ENCODE measurements around the gene RSPH3.
"Not testable (repeated sequence)": the region's sequence is repeated elsewhere in the genome, so short reads cannot be mapped to it uniquely, and the experiment has no call there.

The RSPH3 gene

GRCh38 chr6:159023893-159024292 lies 23.9 kb upstream of the RSPH3 start:
- DNase-seq: no peak

GRCh38 chr6:159020011-159020410 lies 20.0 kb upstream of the RSPH3 start:
- no peak for DNase-seq

GRCh38 chr6:159017757-159018559 lies 18.0 kb upstream of the RSPH3 start:
- no peak for DNase-seq

GRCh38 chr6:159014406-159014805 lies 14.4 kb upstream of the RSPH3 start:
- DNase-seq: no peak

GRCh38 chr6:159013229-159013628 lies 13.2 kb upstream of the RSPH3 start:
- no peak for DNase-seq

- no peak for DNase-seq
These were observed 12.2 kb upstream of the RSPH3 start for GRCh38 chr6:159012201-159012600.

GRCh38 chr6:159010037-159010612 lies 10.1 kb upstream of the RSPH3 start:
- not testable (repeated sequence) for DNase-seq

GRCh38 chr6:159008656-159009288 lies 8.8 kb upstream of the RSPH3 start:
- DNase-seq: no peak

- no peak for DNase-seq
These were observed 7.5 kb upstream of the RSPH3 start for GRCh38 chr6:159007510-159007909.

GRCh38 chr6:159005436-159005835 lies 5.4 kb upstream of the RSPH3 start:
- DNase-seq: no peak

GRCh38 chr6:159004592-159004991 lies 4.6 kb upstream of the RSPH3 start:
- no peak for DNase-seq

- DNase-seq: no peak
These were observed 2.6 kb upstream of the RSPH3 start for GRCh38 chr6:159002432-159003155.

GRCh38 chr6:158999154-158999665 lies 792 bp downstream of the RSPH3 start:
- DNase-seq: no peak

- no peak for DNase-seq
These were observed 3.1 kb downstream of the RSPH3 start for GRCh38 chr6:158996856-158997255.

GRCh38 chr6:158993639-158994038 lies 6.4 kb downstream of the RSPH3 start:
- DNase-seq: no peak

- no peak for DNase-seq
These were observed 8.8 kb downstream of the RSPH3 start for GRCh38 chr6:158991017-158991723.

GRCh38 chr6:158989711-158990110 lies 10.3 kb downstream of the RSPH3 start:
- DNase-seq: not testable (repeated sequence)

GRCh38 chr6:158988477-158988876 lies 11.5 kb downstream of the RSPH3 start:
- DNase-seq: no peak

- DNase-seq: no peak
These were observed 12.3 kb downstream of the RSPH3 start for GRCh38 chr6:158987657-158988056.

- DNase-seq: no peak
These were observed 21.2 kb downstream of the RSPH3 start for GRCh38 chr6:158978757-158979156.

GRCh38 chr6:158977382-158977781 lies 22.6 kb downstream of the RSPH3 start:
- no peak for DNase-seq

All from NCI-H187 (cell line).